HEK293T (cell line): ENCODE data around the gene IGSF3.

Experiments
- CTCF ChIA-PET: fragments of 350-600 bp; formaldehyde crosslinking; extraction: SDS; loops from one replicate; lab custom pipeline; 2021; ENCODE audit warnings: antibody characterized with exemption, inconsistent platforms; lab: Yijun Ruan, JAX
- POLR2A ChIA-PET: fragments of 350-600 bp; formaldehyde crosslinking; extraction: SDS; loops from one replicate; lab custom pipeline; 2020; ENCODE audit warnings: antibody characterized with exemption, inconsistent platforms; lab: Yijun Ruan, JAX
- DNase-seq: peaks from one replicate; pipeline ENCODE4 v3.0.0; 2012; ENCODE audit warnings: mixed read lengths; ENCODE audit errors: extremely low spot score
- ARNT ChIP-seq: fragments of 450-650 bp; IDR thresholded peaks from 2 replicates; pipeline ENCODE4 v1.6.1; 2017; ENCODE audit warnings: mild to moderate bottlenecking
- BHLHE40 ChIP-seq: fragments of 450-650 bp; IDR thresholded peaks from 2 replicates; pipeline ENCODE4 v1.6.1; 2016; ENCODE audit warnings: mild to moderate bottlenecking, moderate library complexity, borderline replicate concordance
- CTBP1 ChIP-seq: fragments of 450-650 bp; IDR thresholded peaks from 2 replicates; pipeline ENCODE4 v1.6.1; 2016; ENCODE audit warnings: borderline replicate concordance
- ELF4 ChIP-seq: fragments of 450-650 bp; IDR thresholded peaks from 2 replicates; pipeline ENCODE4 v1.6.1; 2017; ENCODE audit warnings: antibody characterized with exemption
- FOXA1 ChIP-seq: fragments of 450-650 bp; IDR thresholded peaks from 2 replicates; pipeline ENCODE4 v1.6.1; 2016; ENCODE audit warnings: mild to moderate bottlenecking
- FOXK2 ChIP-seq: fragments of 450-650 bp; IDR thresholded peaks from 2 replicates; pipeline ENCODE4 v1.6.1; 2016; ENCODE audit warnings: mild to moderate bottlenecking
- FOXM1 ChIP-seq: fragments of 450-650 bp; IDR thresholded peaks from 2 replicates; pipeline ENCODE4 v1.6.1; 2017; ENCODE audit warnings: mild to moderate bottlenecking, borderline replicate concordance
- HDGF ChIP-seq: fragments of 450-650 bp; IDR thresholded peaks from 2 replicates; pipeline ENCODE4 v1.6.1; 2017; ENCODE audit warnings: antibody characterized with exemption, borderline replicate concordance
- L3MBTL2 ChIP-seq: fragments of 450-650 bp; conservative IDR thresholded peaks from 2 replicates; pipeline ENCODE4 v1.6.1; 2016; ENCODE audit warnings: mild to moderate bottlenecking
- LEF1 ChIP-seq: fragments of 450-650 bp; IDR thresholded peaks from 2 replicates; pipeline ENCODE4 v1.6.1; 2017; ENCODE audit warnings: mild to moderate bottlenecking, borderline replicate concordance
- NFRKB ChIP-seq: fragments of 450-650 bp; IDR thresholded peaks from 2 replicates; pipeline ENCODE4 v1.6.1; 2016; ENCODE audit warnings: mild to moderate bottlenecking, moderate library complexity
- PKNOX1 ChIP-seq: fragments of 450-650 bp; IDR thresholded peaks from 2 replicates; pipeline ENCODE4 v1.6.1; 2016
- SP1 ChIP-seq: fragments of 450-650 bp; IDR thresholded peaks from 2 replicates; pipeline ENCODE4 v1.6.1; 2017
- SUZ12 ChIP-seq: fragments of 450-650 bp; IDR thresholded peaks from 2 replicates; pipeline ENCODE4 v1.6.1; 2016; ENCODE audit warnings: mild to moderate bottlenecking
- TARDBP ChIP-seq: fragments of 450-650 bp; IDR thresholded peaks from 2 replicates; pipeline ENCODE4 v1.6.1; 2016
- ZNF384 ChIP-seq: fragments of 450-650 bp; IDR thresholded peaks from 2 replicates; pipeline ENCODE4 v1.6.1; 2016

The IGSF3 gene

GRCh38 chr1:116580446-116581322 is 86.8 kb downstream of the IGSF3 start:
- POLR2A ChIA-PET, result no interaction called here
- CTCF ChIA-PET, result interaction anchor here (0.6 kb wide), 1 partner anchor 15 kb away, joined by 4 read pairs; no protein-coding TSS in a partner anchor
- DNase-seq, result no peak
- TF ChIP-seq TARDBP (no peak), PKNOX1 (no peak)

- DNase-seq, result no peak
- ChIA-PET CTCF (no interaction called here), POLR2A (no interaction called here)
- TF ChIP-seq FOXA1, result no peak
- TF ChIP-seq ELF4, result no peak
- TF ChIP-seq NFRKB, result no peak
- TF ChIP-seq SP1, result no peak
- TF ChIP-seq LEF1, result no peak
- no peak for TF ChIP-seq TARDBP
- no peak for TF ChIP-seq ARNT
Measured at GRCh38 chr1:116579259-116579875, 88.2 kb downstream of the IGSF3 start.

GRCh38 chr1:116578581-116578980 is 89.0 kb downstream of the IGSF3 start:
- no peak for DNase-seq
- TF ChIP-seq FOXM1, result no peak
- no peak for TF ChIP-seq SUZ12
- TF ChIP-seq SP1, result no peak
- TF ChIP-seq ZNF384, result no peak
- TF ChIP-seq L3MBTL2, result no peak
- TF ChIP-seq LEF1, result no peak
- no peak for TF ChIP-seq FOXK2
- no peak for TF ChIP-seq ELF4
- no peak for TF ChIP-seq PKNOX1
- TF ChIP-seq FOXA1, result no peak
- no peak for TF ChIP-seq NFRKB
- TF ChIP-seq BHLHE40, result no peak
- no peak for TF ChIP-seq ARNT
- no peak for TF ChIP-seq TARDBP
- ChIA-PET CTCF (interaction anchor here (0.6 kb wide), 1 partner anchor 106 kb away, joined by 9 read pairs; no protein-coding TSS in a partner anchor), POLR2A (no interaction called here)

- TF ChIP-seq TARDBP (no peak), L3MBTL2 (no peak), SUZ12 (no peak), NFRKB (no peak), FOXM1 (no peak), ZNF384 (no peak), CTBP1 (no peak), HDGF (no peak)
- ChIA-PET POLR2A (no interaction called here), CTCF (interaction anchor here (0.6 kb wide), 1 partner anchor 107 kb away, joined by 9 read pairs; no protein-coding TSS in a partner anchor)
- DNase-seq, result no peak
Measured at GRCh38 chr1:116577759-116578314, 89.7 kb downstream of the IGSF3 start.

- POLR2A ChIA-PET, result interaction anchor here (0.9 to 1.0 kb wide), 2 partner anchors 93 to 485 kb away, joined by 4 to 5 read pairs; partner anchors contain the start of genes IGSF3 and TTF2
- peak; percentile 81 for DNase-seq
- TF ChIP-seq PKNOX1 (no peak), L3MBTL2 (no peak), LEF1 (no peak), ZNF384 (no peak), ELF4 (no peak), FOXA1 (no peak), HDGF (no peak), FOXM1 (no peak), BHLHE40 (no peak), ARNT (no peak), SP1 (no peak), SUZ12 (no peak), CTBP1 (no peak), NFRKB (no peak), FOXK2 (no peak), TARDBP (no peak)
- CTCF ChIA-PET, result interaction anchor here (0.6 to 1.9 kb wide), 14 partner anchors 9 to 482 kb away, joined by 3 to 25 read pairs (median 4); no protein-coding TSS in a partner anchor
Measured at GRCh38 chr1:116574581-116575291, 92.8 kb downstream of the IGSF3 start.
